ENCODE data around the gene FAM78B. TPM values are rescaled to one million over a fixed set of nuclear protein-coding genes. Genes with fewer than 3 reads are reported as not detected.

FAM78B gene
- total and polyA plus RNA-seq, 2 of the 8 experiments (the other 6 are each of a cell fraction or from before 2014, with no cell fraction given) = 2.3 to 3.6 TPM

DNA sequence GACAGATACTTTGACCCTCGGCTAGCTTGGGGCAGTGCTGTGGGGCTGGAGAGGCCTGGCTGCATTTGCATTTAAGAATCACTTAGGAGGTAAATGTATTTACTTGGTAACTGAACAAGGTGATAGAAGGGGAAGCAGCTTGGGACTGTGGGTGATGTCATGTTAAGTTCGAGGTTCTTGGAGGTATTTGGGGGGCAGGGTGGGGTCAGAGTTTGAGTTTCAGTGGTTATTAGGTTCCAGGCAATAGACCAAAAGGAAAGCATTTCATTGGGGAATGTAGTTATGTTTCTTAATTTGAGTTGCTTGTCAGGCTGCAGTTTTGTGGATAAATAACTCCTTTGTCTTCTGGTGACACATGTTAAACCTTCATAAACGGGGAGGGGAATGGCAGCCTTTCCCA, 2.4 kb upstream of the FAM78B start (continued):
- TF ChIP-seq, protein P1, sequence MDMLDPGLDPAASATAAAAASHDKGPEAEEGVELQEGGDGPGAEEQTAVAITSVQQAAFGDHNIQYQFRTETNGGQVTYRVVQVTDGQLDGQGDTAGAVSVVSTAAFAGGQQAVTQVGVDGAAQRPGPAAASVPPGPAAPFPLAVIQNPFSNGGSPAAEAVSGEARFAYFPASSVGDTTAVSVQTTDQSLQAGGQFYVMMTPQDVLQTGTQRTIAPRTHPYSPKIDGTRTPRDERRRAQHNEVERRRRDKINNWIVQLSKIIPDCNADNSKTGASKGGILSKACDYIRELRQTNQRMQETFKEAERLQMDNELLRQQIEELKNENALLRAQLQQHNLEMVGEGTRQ (IDR thresholded peaks at IDR 0.05; ENCODE audit: low read length) = no peak
- TF ChIP-seq BRCA1 (IDR thresholded peaks at IDR 0.05; ENCODE audit: low read depth, low read length) (no peak), NRF1 (IDR thresholded peaks at IDR 0.05; ENCODE audit: low read depth, low read length) (no peak), HDAC2 (IDR thresholded peaks at IDR 0.05; ENCODE audit: borderline replicate concordance in 1 of 2, low read depth in 2 of 2, low read length in 2 of 2) (no peak), RAD21 (IDR thresholded peaks at IDR 0.05 in 1 of 2, conservative IDR thresholded peaks at IDR 0.05 in 1 of 2; ENCODE audit: low read depth in 2 of 2, low read length in 2 of 2) (no peak)
